Thymus (tissue), 11 donors: ENCODE results near the gene MYL3. TPM values are rescaled to one million over a fixed set of nuclear protein-coding genes. Genes with fewer than 3 reads are reported as not detected.
A peak's percentile ranks its signal among the peaks of the same experiment; 100 is the strongest.

Source experiments
- DNase-seq, 9 donors: peaks; one replicate each; pipeline ENCODE4 v3.0.0-alpha.2; 2013; ENCODE audit warnings: low spot score in 9 of 9, low read depth in 6 of 9, missing footprints in 1 of 9
- H3K27ac ChIP-seq, 2 donors: one replicate each; pipeline ENCODE4 v1.5.1; 2013; ENCODE audit warnings: control low read depth in 1 of 2, low read depth in 1 of 2, low read length in 1 of 2, mild to moderate bottlenecking in 1 of 2, moderate library complexity in 1 of 2
- H3K27me3 ChIP-seq, 2 donors: one replicate each; pipeline ENCODE4 v1.5.1; 2013; ENCODE audit warnings: low read length in 1 of 2; ENCODE audit not compliant: control insufficient read depth in 2 of 2, insufficient read depth in 1 of 2
- H3K36me3 ChIP-seq, 2 donors: one replicate each; pipeline ENCODE4 v1.5.1; 2013; ENCODE audit warnings: low read length in 1 of 2, mild to moderate bottlenecking in 1 of 2, moderate library complexity in 1 of 2; ENCODE audit not compliant: control insufficient read depth in 2 of 2, insufficient read depth in 2 of 2
- H3K4me1 ChIP-seq, 2 donors: one replicate each; pipeline ENCODE4 v1.5.1; 2013; ENCODE audit warnings: low read length in 2 of 2; ENCODE audit not compliant: control insufficient read depth in 2 of 2, insufficient read depth in 2 of 2
- H3K4me3 ChIP-seq, 2 donors: one replicate each; pipeline ENCODE4 v1.5.1; 2013; ENCODE audit warnings: low read length in 2 of 2, control low read depth in 1 of 2, mild to moderate bottlenecking in 1 of 2
- H3K9me3 ChIP-seq, 2 donors: one replicate each; pipeline ENCODE4 v1.5.1; 2013; ENCODE audit warnings: low read length in 1 of 2, mild to moderate bottlenecking in 1 of 2; ENCODE audit not compliant: control insufficient read depth in 2 of 2, insufficient read depth in 1 of 2
- WGBS: extraction: QIAGEN DNeasy Blood & Tissue Kit; methylation state at CpG from one replicate; pipeline ENCODE4 v1.1.7; 2013; 5-methylcytosine and 5-hydroxymethylcytosine counted together
- polyA plus RNA-seq: library from polyadenylated mRNA; stranded (reverse); fragments of 200-250 nt; gene quantifications from one replicate; pipeline ENCODE4 v1.2.3, GENCODE V29; 2013
- total RNA-seq: library from RNA; stranded (reverse); fragments of 120-200 nt; gene quantifications from one replicate; pipeline ENCODE4 v1.2.4, GENCODE V29; 2013
- donor health status: healthy.

Gene MYL3
- total and polyA plus RNA-seq, 2 donors = 0.19 to 0.50 TPM

DNA sequence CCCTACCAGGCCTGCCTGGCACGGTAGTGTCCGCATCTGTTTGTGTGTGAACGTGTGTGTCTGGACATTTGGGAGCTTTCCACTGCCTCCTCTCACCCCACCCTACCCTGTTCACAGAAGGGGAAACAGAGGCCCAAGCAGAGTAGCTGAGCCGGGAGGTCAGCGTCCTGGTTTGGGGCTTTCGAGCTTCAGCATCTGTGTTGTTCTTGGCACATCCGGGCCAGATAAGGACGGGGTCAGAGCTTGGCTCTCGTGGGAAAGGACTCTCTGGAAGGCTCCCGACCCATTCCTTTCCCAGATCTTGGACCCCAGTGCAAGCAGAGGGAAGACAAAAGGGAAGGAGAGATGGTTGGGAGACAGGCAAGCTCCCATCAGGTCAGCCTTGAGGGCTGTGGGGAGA is 8.0 kb upstream of the MYL3 start:
- Histone ChIP-seq H3K36me3 (no peaks in the 10 kb centered on the region), H3K9me3 (peaks cover 0 to 7% of the 10 kb centered on the region in 2 donors), H3K4me1 (peaks cover 5 to 28% of the 10 kb centered on the region in 2 donors), H3K27me3 (peaks cover 0 to 37% of the 10 kb centered on the region in 2 donors), H3K27ac (no peak overlapping the region), H3K4me3 (no peak overlapping the region)
- no peak for DNase-seq
- 94% methylated on average over 10 of the region's 10 CpGs for WGBS

- no peak overlapping the region for H3K27ac ChIP-seq
- peaks cover 5 to 28% of the 10 kb centered on the region in 2 donors for H3K4me1 ChIP-seq
- no peak for DNase-seq
- 98% methylated on average over 5 of the region's 5 CpGs for WGBS
- peaks cover 0 to 33% of the 10 kb centered on the region in 2 donors for H3K27me3 ChIP-seq
- no peaks in the 10 kb centered on the region for H3K36me3 ChIP-seq
- H3K9me3 ChIP-seq = peaks cover 0 to 7% of the 10 kb centered on the region in 2 donors
- H3K4me3 ChIP-seq = no peak overlapping the region
Measured at GRCh38 chr3:46870651-46871050, 7.4 kb upstream of the MYL3 start.

GRCh38 chr3:46869440-46869839 is 6.2 kb upstream of the MYL3 start:
- H3K9me3 ChIP-seq = peaks cover 0 to 5% of the 10 kb centered on the region in 2 donors
- H3K4me1 ChIP-seq = peaks cover 1 to 20% of the 10 kb centered on the region in 2 donors
- 93% methylated on average over 10 of the region's 10 CpGs for WGBS
- no peak overlapping the region for H3K4me3 ChIP-seq
- H3K27me3 ChIP-seq = peaks cover 0 to 31% of the 10 kb centered on the region in 2 donors
- H3K27ac ChIP-seq = no peak overlapping the region
- H3K36me3 ChIP-seq = no peaks in the 10 kb centered on the region
- DNase-seq = no peak

DNA sequence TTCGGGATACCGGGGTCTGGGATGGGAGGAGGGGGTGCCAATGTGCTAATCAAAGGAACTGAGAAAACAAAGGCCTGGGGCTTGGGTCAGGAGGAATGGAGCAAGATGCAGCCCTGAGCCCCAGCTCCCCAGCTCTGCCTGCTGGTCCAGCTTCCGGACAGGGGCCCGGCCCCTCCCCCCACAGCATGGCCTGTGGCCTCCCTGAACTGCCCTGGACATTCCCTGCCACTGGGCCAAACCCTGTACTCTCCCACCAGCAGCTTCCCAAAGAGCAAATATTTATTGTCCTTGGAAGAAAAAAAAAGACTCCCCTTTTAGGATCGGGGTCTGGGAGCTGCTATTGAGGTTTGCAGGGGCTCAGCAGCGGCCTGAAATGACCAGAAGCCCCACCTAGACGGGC is 5.7 kb upstream of the MYL3 start:
- Histone ChIP-seq H3K4me1 (peaks cover 0 to 15% of the 10 kb centered on the region in 2 donors), H3K4me3 (no peak overlapping the region), H3K9me3 (peaks cover 0 to 4% of the 10 kb centered on the region in 2 donors), H3K36me3 (no peaks in the 10 kb centered on the region), H3K27me3 (peaks cover 0 to 29% of the 10 kb centered on the region in 2 donors), H3K27ac (no peak overlapping the region)
- no peak for DNase-seq
- 97% methylated on average over 7 of the region's 7 CpGs for WGBS

GRCh38 chr3:46868287-46868686 is 5.0 kb upstream of the MYL3 start:
- peaks cover 0 to 9% of the 10 kb centered on the region in 2 donors for H3K4me1 ChIP-seq
- no peak overlapping the region for H3K4me3 ChIP-seq
- H3K9me3 ChIP-seq = peaks cover 0 to 4% of the 10 kb centered on the region in 2 donors
- DNase-seq = no peak
- 83% methylated on average over 8 of the region's 8 CpGs for WGBS
- no peaks in the 10 kb centered on the region for H3K36me3 ChIP-seq
- H3K27me3 ChIP-seq = peaks cover 0 to 24% of the 10 kb centered on the region in 2 donors
- H3K27ac ChIP-seq = no peak overlapping the region

GRCh38 chr3:46867550-46867898 is 4.3 kb upstream of the MYL3 start:
- Histone ChIP-seq H3K36me3 (no peaks in the 10 kb centered on the region), H3K27ac (no peak overlapping the region), H3K4me3 (no peak overlapping the region), H3K9me3 (peaks cover 0 to 4% of the 10 kb centered on the region in 2 donors), H3K27me3 (peaks cover 0 to 18% of the 10 kb centered on the region in 2 donors), H3K4me1 (peaks cover 0 to 1% of the 10 kb centered on the region in 2 donors)
- 93% methylated on average over 15 of the region's 15 CpGs for WGBS
- no peak for DNase-seq

DNA sequence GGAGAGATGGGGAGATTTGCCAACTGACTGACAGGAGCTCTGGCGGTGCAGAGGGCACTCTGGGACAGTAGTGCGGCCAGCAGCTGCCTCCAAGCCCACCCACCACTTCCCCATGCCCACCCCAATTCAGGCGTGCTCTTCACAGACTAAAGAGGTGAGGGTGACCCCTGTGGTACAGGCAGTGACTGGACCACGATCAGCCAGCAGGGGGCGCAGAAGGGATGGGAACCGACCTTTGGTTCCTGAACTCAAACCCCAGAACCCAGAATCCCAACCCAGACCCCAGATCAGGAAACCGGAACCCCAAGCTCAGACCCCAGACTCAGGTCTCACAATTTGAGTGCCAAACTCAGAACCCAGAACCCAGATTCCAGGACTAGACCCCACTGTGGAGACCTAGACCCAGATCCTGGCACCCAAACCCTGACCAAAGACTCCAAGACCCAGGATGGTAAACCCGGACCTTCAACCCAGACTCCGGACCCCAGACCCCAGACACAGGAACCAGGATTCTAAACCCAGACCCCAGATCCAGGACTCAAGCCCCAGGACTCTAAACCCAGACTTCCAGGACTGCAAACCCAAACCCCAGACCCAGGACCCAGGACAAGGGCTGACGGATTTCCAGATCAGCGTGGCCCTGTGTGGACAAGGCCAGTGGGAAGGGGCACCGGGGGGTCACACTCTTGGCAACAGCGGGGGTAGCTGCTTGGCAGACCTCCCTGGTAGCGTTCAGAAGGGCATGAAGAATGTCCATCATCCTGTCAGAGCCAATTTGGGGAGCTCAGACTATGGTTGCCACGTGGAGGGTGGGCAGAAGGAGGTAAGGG is 3.7 kb upstream of the MYL3 start:
- H3K4me1 ChIP-seq = no peaks in the 10 kb centered on the region
- H3K36me3 ChIP-seq = no peaks in the 10 kb centered on the region
- DNase-seq = peak in 7 of 9 donors; percentile 29 to 74 (median 59)
- peaks cover 0 to 4% of the 10 kb centered on the region in 2 donors for H3K9me3 ChIP-seq
- no peak overlapping the region for H3K27ac ChIP-seq
- no peak overlapping the region for H3K4me3 ChIP-seq
- WGBS = 53% methylated on average over 15 of the region's 15 CpGs
- peaks cover 0 to 14% of the 10 kb centered on the region in 2 donors for H3K27me3 ChIP-seq

DNA sequence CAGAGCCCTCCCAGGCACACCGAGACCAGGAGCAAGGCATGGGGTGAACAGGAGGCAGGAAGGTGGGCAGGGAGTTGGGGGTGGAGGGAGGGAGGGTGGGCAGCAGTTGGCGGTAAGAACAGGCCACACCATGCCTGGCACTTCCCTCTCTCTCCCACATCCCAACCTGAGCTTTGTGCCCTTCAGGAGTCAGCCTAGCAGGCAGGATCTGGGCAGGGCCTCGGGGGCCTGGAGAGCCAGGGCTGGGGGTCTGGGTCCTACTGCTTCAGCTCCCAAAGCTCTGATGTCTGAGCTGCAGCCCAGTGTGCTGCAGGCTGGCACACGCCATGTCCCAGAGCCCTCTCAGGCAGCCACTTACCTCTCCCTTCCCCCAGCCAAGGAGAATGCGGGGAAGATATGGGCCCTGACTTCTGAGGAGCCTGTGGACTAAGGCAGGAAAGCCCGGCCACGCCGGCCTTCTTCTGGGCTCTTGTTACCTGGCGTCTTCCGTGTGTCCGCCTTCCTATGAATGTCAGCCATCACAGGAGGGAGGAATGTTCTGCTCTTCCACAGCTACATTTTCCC is 2.9 kb upstream of the MYL3 start:
- Histone ChIP-seq H3K27me3 (peaks cover 0 to 10% of the 10 kb centered on the region in 2 donors), H3K9me3 (peaks cover 0 to 4% of the 10 kb centered on the region in 2 donors), H3K27ac (no peak overlapping the region), H3K4me3 (no peak overlapping the region), H3K36me3 (no peaks in the 10 kb centered on the region), H3K4me1 (no peaks in the 10 kb centered on the region)
- WGBS = 89% methylated on average over 11 of the region's 11 CpGs
- no peak for DNase-seq

- no peak for DNase-seq
- no peaks in the 10 kb centered on the region for H3K36me3 ChIP-seq
- peaks cover 0 to 7% of the 10 kb centered on the region in 2 donors for H3K27me3 ChIP-seq
- no peak overlapping the region for H3K4me3 ChIP-seq
- no peak overlapping the region for H3K27ac ChIP-seq
- H3K9me3 ChIP-seq = peaks cover 0 to 4% of the 10 kb centered on the region in 2 donors
- 80% methylated on average over 2 of the region's 2 CpGs for WGBS
- no peaks in the 10 kb centered on the region for H3K4me1 ChIP-seq
Measured at GRCh38 chr3:46865546-46865945, 2.3 kb upstream of the MYL3 start.
